OCI-LY7 (cell line): ENCODE results near the gene WIPF1.

ENCODE experiments used
- EZH2phosphoT487 ChIP-seq: fragments of 200-600 bp; sonication (generic); IDR thresholded peaks from 2 replicates; pipeline ENCODE4 v1.6.1; 2018; ENCODE audit warnings: low read depth, borderline replicate concordance, mild to moderate bottlenecking, mixed run types, antibody characterized with exemption, low read length, moderate library complexity, mixed read lengths
- TF ChIP-seq, protein P1 (sequence below): fragments of 200-600 bp; sonication (generic); conservative IDR thresholded peaks from 2 replicates; pipeline ENCODE4 v1.5.1; 2014; ENCODE audit warnings: mild to moderate bottlenecking, antibody characterized with exemption, low read length, moderate library complexity, mixed read lengths

DNA sequence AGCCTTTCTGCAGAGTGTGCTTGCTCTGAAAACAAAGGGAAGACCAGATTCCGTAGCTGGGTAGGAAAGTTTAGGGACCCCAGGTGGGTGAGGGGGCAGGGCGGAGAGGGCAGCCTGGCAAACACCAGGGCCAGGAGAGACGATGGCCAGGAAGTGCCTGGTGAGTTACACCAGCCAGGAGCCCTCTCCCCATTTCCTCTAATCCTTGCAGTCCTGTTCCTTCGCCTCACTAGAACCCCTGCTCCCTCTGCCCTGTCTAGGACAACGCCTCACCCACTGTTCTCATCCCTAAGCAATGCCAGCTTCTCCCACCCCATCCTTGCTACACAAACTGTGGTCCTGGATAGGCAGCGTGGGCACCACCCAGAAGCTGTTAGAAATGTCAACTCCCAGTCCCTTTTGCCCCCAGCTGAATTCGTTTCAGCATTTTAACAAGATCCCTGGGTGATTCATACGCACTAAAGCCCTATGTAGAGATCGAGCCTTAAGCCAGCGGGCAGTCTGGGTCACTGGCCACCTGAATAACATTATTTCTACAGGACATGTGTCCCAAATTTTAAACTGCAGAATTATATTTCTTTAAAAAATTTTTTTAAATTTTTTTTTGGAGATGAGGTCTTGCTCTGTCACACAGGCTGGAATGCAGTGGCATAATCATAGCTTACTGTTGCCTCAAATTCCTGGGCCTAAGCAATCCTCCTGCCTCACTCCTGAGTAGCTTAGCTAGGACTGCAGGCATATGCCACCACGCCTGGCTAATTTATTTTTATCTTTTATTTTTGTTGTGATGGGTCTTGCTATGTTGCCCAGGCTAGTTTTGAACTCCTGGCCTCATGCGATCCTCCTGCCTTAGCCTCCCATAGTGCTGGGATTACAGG is 10.9 kb downstream of the WIPF1 start:
- TF ChIP-seq, protein P1, sequence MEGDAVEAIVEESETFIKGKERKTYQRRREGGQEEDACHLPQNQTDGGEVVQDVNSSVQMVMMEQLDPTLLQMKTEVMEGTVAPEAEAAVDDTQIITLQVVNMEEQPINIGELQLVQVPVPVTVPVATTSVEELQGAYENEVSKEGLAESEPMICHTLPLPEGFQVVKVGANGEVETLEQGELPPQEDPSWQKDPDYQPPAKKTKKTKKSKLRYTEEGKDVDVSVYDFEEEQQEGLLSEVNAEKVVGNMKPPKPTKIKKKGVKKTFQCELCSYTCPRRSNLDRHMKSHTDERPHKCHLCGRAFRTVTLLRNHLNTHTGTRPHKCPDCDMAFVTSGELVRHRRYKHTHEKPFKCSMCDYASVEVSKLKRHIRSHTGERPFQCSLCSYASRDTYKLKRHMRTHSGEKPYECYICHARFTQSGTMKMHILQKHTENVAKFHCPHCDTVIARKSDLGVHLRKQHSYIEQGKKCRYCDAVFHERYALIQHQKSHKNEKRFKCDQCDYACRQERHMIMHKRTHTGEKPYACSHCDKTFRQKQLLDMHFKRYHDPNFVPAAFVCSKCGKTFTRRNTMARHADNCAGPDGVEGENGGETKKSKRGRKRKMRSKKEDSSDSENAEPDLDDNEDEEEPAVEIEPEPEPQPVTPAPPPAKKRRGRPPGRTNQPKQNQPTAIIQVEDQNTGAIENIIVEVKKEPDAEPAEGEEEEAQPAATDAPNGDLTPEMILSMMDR = no peak
- no peak for TF ChIP-seq EZH2phosphoT487
